Osteoblast (primary cell): ENCODE results near the gene KRT73. TPM values are rescaled to one million over a fixed set of nuclear protein-coding genes. Genes with fewer than 3 reads are reported as not detected.
A peak's percentile ranks its signal among the peaks of the same experiment; 100 is the strongest.

ENCODE experiments used
- DNase-seq: peaks from one replicate; pipeline ENCODE4 v3.0.0; 2011; ENCODE audit warnings: low spot score, mixed read lengths; ENCODE audit not compliant: insufficient read length; ENCODE audit errors: missing footprints
- H2AFZ ChIP-seq: 2 replicates; pipeline ENCODE4 v1.6.0; 2011; ENCODE audit warnings: mild to moderate bottlenecking, low read length
- H3K27ac ChIP-seq: 2 replicates; pipeline ENCODE4 v1.5.1; 2011; ENCODE audit warnings: mild to moderate bottlenecking, low read depth, low read length, moderate library complexity
- H3K27me3 ChIP-seq: 2 replicates; pipeline ENCODE4 v1.6.0; 2012; ENCODE audit warnings: mild to moderate bottlenecking, control low read depth, inconsistent platforms, low read length, moderate library complexity; ENCODE audit not compliant: insufficient read depth
- H3K36me3 ChIP-seq: 2 replicates; pipeline ENCODE4 v1.5.1; 2011; ENCODE audit warnings: mild to moderate bottlenecking, low read length, control low read depth, moderate library complexity; ENCODE audit not compliant: insufficient read depth
- H3K4me1 ChIP-seq: 2 replicates; pipeline ENCODE4 v1.5.1; 2011; ENCODE audit warnings: mild to moderate bottlenecking, low read length, control low read depth, moderate library complexity; ENCODE audit not compliant: insufficient read depth
- H3K4me2 ChIP-seq: 2 replicates; pipeline ENCODE4 v1.6.0; 2011; ENCODE audit warnings: mild to moderate bottlenecking, low read length; ENCODE audit not compliant: insufficient read depth
- H3K4me3 ChIP-seq: fragments of 200-600 bp; sonication (generic); 3 replicates; pipeline ENCODE4 v1.5.1; 2012; ENCODE audit warnings: mild to moderate bottlenecking, low read length, inconsistent platforms; ENCODE audit not compliant: insufficient read depth
- H3K79me2 ChIP-seq: 2 replicates; pipeline ENCODE4 v1.6.0; 2012; ENCODE audit warnings: mild to moderate bottlenecking, low read length, control low read depth, inconsistent platforms; ENCODE audit not compliant: insufficient read depth
- H3K9me3 ChIP-seq: 2 replicates; pipeline ENCODE4 v1.5.1; 2011; ENCODE audit warnings: low read depth, low read length, control low read depth
- H4K20me1 ChIP-seq: 2 replicates; pipeline ENCODE4 v1.6.0; 2012; ENCODE audit warnings: mild to moderate bottlenecking, low read length, control low read depth; ENCODE audit not compliant: insufficient read depth
- CTCF ChIP-seq: IDR thresholded peaks from 2 replicates; pipeline ENCODE4 v1.5.1; 2011; ENCODE audit warnings: mild to moderate bottlenecking, low read depth, low read length, moderate library complexity; ENCODE audit errors: extremely low read depth
- total RNA-seq: library from RNA; depleted of rRNA; stranded (reverse); fragments of >200 nt; gene quantifications from 2 replicates; pipeline ENCODE4 v1.2.3, GENCODE V29; 2012

KRT73 gene
- total RNA-seq, 1 donor: not detected

GRCh38 chr12:52585066-52585465 is 33.3 kb downstream of the KRT73 start:
- Histone ChIP-seq H3K27me3 (peaks cover 18% of the 10 kb centered on the region), H3K27ac (no peak overlapping the region), H3K79me2 (no peaks in the 10 kb centered on the region), H3K36me3 (no peaks in the 10 kb centered on the region), H2AFZ (no peak overlapping the region), H3K9me3 (no peaks in the 10 kb centered on the region), H3K4me2 (no peak overlapping the region), H4K20me1 (no peaks in the 10 kb centered on the region), H3K4me1 (no peaks in the 10 kb centered on the region), H3K4me3 (no peak overlapping the region)
- TF ChIP-seq CTCF: no peak
- DNase-seq: no peak

- Histone ChIP-seq H3K27ac (no peak overlapping the region), H3K4me1 (no peaks in the 10 kb centered on the region), H3K9me3 (no peaks in the 10 kb centered on the region), H3K27me3 (peaks cover 25% of the 10 kb centered on the region), H3K4me2 (no peak overlapping the region), H2AFZ (no peak overlapping the region), H3K4me3 (no peak overlapping the region), H4K20me1 (no peaks in the 10 kb centered on the region), H3K36me3 (no peaks in the 10 kb centered on the region), H3K79me2 (no peaks in the 10 kb centered on the region)
- DNase-seq: no peak
- no peak for TF ChIP-seq CTCF
These were observed 34.1 kb downstream of the KRT73 start for GRCh38 chr12:52584156-52584682.

GRCh38 chr12:52582971-52583456 is 35.3 kb downstream of the KRT73 start:
- Histone ChIP-seq H3K36me3 (no peaks in the 10 kb centered on the region), H3K9me3 (no peaks in the 10 kb centered on the region), H3K79me2 (no peaks in the 10 kb centered on the region), H4K20me1 (no peaks in the 10 kb centered on the region), H3K4me3 (no peak overlapping the region), H3K27me3 (peaks cover 32% of the 10 kb centered on the region), H2AFZ (no peak overlapping the region), H3K27ac (no peak overlapping the region), H3K4me1 (no peaks in the 10 kb centered on the region), H3K4me2 (no peak overlapping the region)
- TF ChIP-seq CTCF: peak; percentile 78
- peak; percentile 98 for DNase-seq

GRCh38 chr12:52582486-52582885 is 35.9 kb downstream of the KRT73 start:
- Histone ChIP-seq H3K4me1 (no peaks in the 10 kb centered on the region), H3K9me3 (no peaks in the 10 kb centered on the region), H3K4me2 (no peak overlapping the region), H4K20me1 (no peaks in the 10 kb centered on the region), H3K27me3 (peaks cover 30% of the 10 kb centered on the region), H2AFZ (no peak overlapping the region), H3K79me2 (no peaks in the 10 kb centered on the region), H3K36me3 (no peaks in the 10 kb centered on the region), H3K27ac (no peak overlapping the region), H3K4me3 (no peak overlapping the region)
- no peak for DNase-seq
- TF ChIP-seq CTCF: no peak
